ENCODE measurements around the gene RBMS3.

DNA sequence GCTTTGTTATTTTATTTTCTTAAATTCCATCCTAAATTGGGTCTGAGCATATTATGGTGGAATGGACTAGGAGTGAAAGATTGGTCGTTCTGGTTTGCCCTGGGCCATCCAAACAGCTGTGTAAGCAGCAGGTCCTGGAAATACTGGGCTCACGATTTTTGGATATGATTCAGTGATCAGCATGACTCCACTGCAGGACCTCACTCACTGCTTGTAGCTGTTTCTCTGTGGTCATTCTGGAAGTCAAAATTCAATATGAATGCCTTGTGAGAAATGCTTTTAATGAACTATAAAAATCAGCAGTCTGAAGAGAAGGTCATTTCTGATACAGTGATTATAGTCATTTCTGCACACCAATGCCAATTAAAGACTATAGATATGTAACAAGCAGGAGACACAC lies 185.0 kb downstream of the RBMS3 start:
- no peak for TF ChIP-seq POLR2A (IDR thresholded peaks at IDR 0.05; ENCODE audit: low read length)
- TF ChIP-seq GATA1 (IDR thresholded peaks at IDR 0.05; ENCODE audit: low read depth, low read length) = no peak

Data from erythroblast (primary cell).